ENCODE data around the gene TLR3. TPM values are rescaled to one million over a fixed set of nuclear protein-coding genes. Genes with fewer than 3 reads are reported as not detected.
A peak's percentile ranks its signal among the peaks of the same experiment; 100 is the strongest.

TLR3 gene
- total RNA-seq, 1 donor from 2014 or later, result 26.8 TPM

- Histone ChIP-seq H3K4me3 (no peak overlapping the region), H3K4me1 (no peaks in the 10 kb centered on the region), H3K27ac (no peak overlapping the region), H3K36me3 (no peaks in the 10 kb centered on the region), H3K27me3 (ENCODE audit: low read depth) (no peaks in the 10 kb centered on the region), H3K9me3 (no peaks in the 10 kb centered on the region)
- no peak for ATAC-seq
- intact Hi-C loops (cut with DNase I), result no loop called here
- TF ChIP-seq CTCF (IDR thresholded peaks at IDR 0.05), result no peak
- DNase-seq, result no peak
Measured at GRCh38 chr4:186131935-186132334, 63.0 kb downstream of the TLR3 start.

GRCh38 chr4:186132577-186133242 is 63.8 kb downstream of the TLR3 start:
- Histone ChIP-seq H3K4me3 (no peak overlapping the region), H3K36me3 (no peaks in the 10 kb centered on the region), H3K27me3 (ENCODE audit: low read depth) (no peaks in the 10 kb centered on the region), H3K4me1 (no peaks in the 10 kb centered on the region), H3K27ac (no peak overlapping the region), H3K9me3 (no peaks in the 10 kb centered on the region)
- DNase-seq (no peak), ATAC-seq (peak; percentile 66 to 82)
- intact Hi-C loops (cut with DNase I), result no loop called here
- peak; percentile 21 for TF ChIP-seq CTCF (IDR thresholded peaks at IDR 0.05)

GRCh38 chr4:186134257-186134656 is 65.3 kb downstream of the TLR3 start:
- DNase-seq (no peak), ATAC-seq (peak in 1 of 2 donors; percentile 55)
- TF ChIP-seq CTCF (IDR thresholded peaks at IDR 0.05), result no peak
- Histone ChIP-seq H3K4me1 (no peaks in the 10 kb centered on the region), H3K4me3 (no peak overlapping the region), H3K27me3 (ENCODE audit: low read depth) (no peaks in the 10 kb centered on the region), H3K36me3 (no peaks in the 10 kb centered on the region), H3K9me3 (no peaks in the 10 kb centered on the region), H3K27ac (no peak overlapping the region)
- intact Hi-C loops (cut with DNase I), result no loop called here

- intact Hi-C loops (cut with DNase I), result no loop called here
Measured at GRCh38 chr4:186134861-186135260, 65.9 kb downstream of the TLR3 start.

GRCh38 chr4:186137196-186137794 is 68.3 kb downstream of the TLR3 start:
- H3K27me3 ChIP-seq (ENCODE audit: low read depth), result no peaks in the 10 kb centered on the region
- no peak overlapping the region for H3K4me3 ChIP-seq
- no peaks in the 10 kb centered on the region for H3K36me3 ChIP-seq
- no peaks in the 10 kb centered on the region for H3K9me3 ChIP-seq
- ATAC-seq (peak in 1 of 2 donors; percentile 49), DNase-seq (no peak)
- no peak overlapping the region for H3K27ac ChIP-seq
- H3K4me1 ChIP-seq, result no peaks in the 10 kb centered on the region
- peak; percentile 75 for TF ChIP-seq CTCF (IDR thresholded peaks at IDR 0.05)
- intact Hi-C loops (cut with DNase I), result no loop called here

More at GRCh38 chr4:186134861-186135260, 65.9 kb downstream of the TLR3 start:
- no peak for DNase-seq
- Histone ChIP-seq H3K27ac (no peak overlapping the region), H3K4me3 (no peak overlapping the region), H3K9me3 (no peaks in the 10 kb centered on the region), H3K4me1 (no peaks in the 10 kb centered on the region), H3K36me3 (no peaks in the 10 kb centered on the region), H3K27me3 (ENCODE audit: low read depth) (no peaks in the 10 kb centered on the region)
- no peak for ATAC-seq
- no peak for TF ChIP-seq CTCF (IDR thresholded peaks at IDR 0.05)

Other genes with a start within 250 kb of the TLR3 start
- 13.3 TPM for gene FAM149A, start 35.5 kb downstream of the TLR3 start, total RNA-seq
- gene CYP4V2, start 122.4 kb downstream of the TLR3 start, total RNA-seq, result 38.6 TPM
- 1.6 TPM for gene KLKB1, start 158.4 kb downstream of the TLR3 start, total RNA-seq
- 20.5 TPM for gene F11, start 197.0 kb downstream of the TLR3 start, total RNA-seq